ENCODE measurements around the gene ARFGAP1. TPM values are rescaled to one million over a fixed set of nuclear protein-coding genes. Genes with fewer than 3 reads are reported as not detected.

Gene ARFGAP1
- total and polyA plus RNA-seq, 2 of the 8 experiments (the other 6 are each of a cell fraction or from before 2014, with no cell fraction given): 93.7 to 100 TPM

DNA sequence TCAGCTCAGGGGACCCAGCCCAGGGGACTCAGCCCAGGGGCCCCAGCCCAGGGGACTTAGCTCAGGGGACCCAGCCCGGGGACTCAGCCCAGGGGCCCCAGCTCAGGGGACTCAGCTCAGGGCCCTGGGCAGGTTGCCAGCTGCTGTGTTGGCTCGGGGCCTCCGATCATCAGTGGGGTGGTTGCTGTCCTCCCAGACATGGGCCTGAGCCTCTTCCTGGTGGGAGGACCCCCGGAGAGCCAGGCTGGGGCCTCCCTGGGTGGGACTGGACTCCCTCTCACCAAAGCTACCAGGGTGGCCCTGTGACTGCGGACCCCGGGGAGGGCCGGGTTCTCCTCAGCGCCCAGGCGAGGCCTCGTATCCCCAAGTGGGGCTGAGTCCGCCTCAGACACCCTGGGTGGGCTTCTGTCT, 24.8 kb downstream of the ARFGAP1 start (continued):
- TF ChIP-seq PHF8 (conservative IDR thresholded peaks at IDR 0.05; ENCODE audit: low read depth, low read length) (no peak), SIX5 (IDR thresholded peaks at IDR 0.05; ENCODE audit: low read depth, low read length) (no peak)
- TF ChIP-seq, protein P1, sequence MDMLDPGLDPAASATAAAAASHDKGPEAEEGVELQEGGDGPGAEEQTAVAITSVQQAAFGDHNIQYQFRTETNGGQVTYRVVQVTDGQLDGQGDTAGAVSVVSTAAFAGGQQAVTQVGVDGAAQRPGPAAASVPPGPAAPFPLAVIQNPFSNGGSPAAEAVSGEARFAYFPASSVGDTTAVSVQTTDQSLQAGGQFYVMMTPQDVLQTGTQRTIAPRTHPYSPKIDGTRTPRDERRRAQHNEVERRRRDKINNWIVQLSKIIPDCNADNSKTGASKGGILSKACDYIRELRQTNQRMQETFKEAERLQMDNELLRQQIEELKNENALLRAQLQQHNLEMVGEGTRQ (IDR thresholded peaks at IDR 0.05; ENCODE audit: low read length): no peak
